Colonic mucosa (tissue), 4 donors: ENCODE measurements around the gene ARHGAP15. TPM values are rescaled to one million over a fixed set of nuclear protein-coding genes. Genes with fewer than 3 reads are reported as not detected.

Source experiments
- DNase-seq: peaks from one replicate; pipeline ENCODE4 v3.0.0-alpha.2; 2020
- H3K27ac ChIP-seq: fragments of 200-600 bp; one replicate; pipeline ENCODE4 v1.8.0; 2021
- H3K27me3 ChIP-seq: fragments of 200-600 bp; one replicate; pipeline ENCODE4 v1.8.0; 2021
- H3K36me3 ChIP-seq: fragments of 200-600 bp; one replicate; pipeline ENCODE4 v1.8.0; 2021
- H3K4me1 ChIP-seq: fragments of 200-600 bp; one replicate; pipeline ENCODE4 v1.8.0; 2021; ENCODE audit warnings: mild to moderate bottlenecking
- H3K4me3 ChIP-seq: fragments of 200-600 bp; one replicate; pipeline ENCODE4 v1.8.0; 2021
- H3K9ac ChIP-seq, 2 donors: one replicate each; pipeline ENCODE4 v1.7.0; 2013; ENCODE audit warnings: control low read depth in 2 of 2, low read depth in 2 of 2, low read length in 2 of 2
- H3K9me3 ChIP-seq: fragments of 200-600 bp; one replicate; pipeline ENCODE4 v1.8.0; 2021
- intact Hi-C: fragments of 100-400 bp; cut with DNase I; formaldehyde crosslinking; loops from one replicate; pipeline ENCODE4 v1.14.1; 2022
- total RNA-seq, 2 donors: library from RNA; stranded (reverse); fragmentation: NEBNext Ultra II Directional in 1 of 2; extraction: Animal tissue kit (Norgen Biotek cat#: 25700) in 1 of 2; gene quantifications; one replicate each; pipeline ENCODE4 v1.2.1, GENCODE V29; 2021
- TF ChIP-seq, protein P1 (sequence below): fragments of 200-600 bp; IDR thresholded peaks from one replicate; pipeline ENCODE4 v1.8.0; 2022; ENCODE audit warnings: antibody characterized with exemption, mild to moderate bottlenecking
- donor health status: healthy.
- donor health status: DM: no; HTN: no; CAD: no.
- donor health status: DM: no; HTN: no; CAD: no.

Gene ARHGAP15
- total RNA-seq, 2 donors from 2014 or later = 1.6 to 3.7 TPM

DNA sequence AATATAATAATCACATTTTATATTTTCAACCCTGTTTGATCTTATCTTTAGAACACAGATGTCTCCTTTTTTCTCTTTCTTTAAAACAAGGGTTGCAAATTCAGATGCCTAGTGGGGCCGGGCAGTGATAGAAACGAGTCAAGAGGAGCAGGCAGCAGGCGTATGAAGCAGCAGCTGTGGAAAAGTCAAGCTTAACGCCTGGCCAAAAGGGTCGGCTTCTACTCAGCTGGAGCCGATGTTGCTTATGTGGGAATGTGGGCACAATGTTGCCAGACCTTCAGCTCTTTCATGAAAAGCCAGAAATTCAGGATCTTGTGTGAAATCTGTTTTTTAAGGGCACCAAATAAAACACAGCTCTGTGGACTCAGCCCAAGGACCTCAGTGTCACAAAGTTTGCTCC lies 642.7 kb downstream of the ARHGAP15 start:
- no peak overlapping the region for H3K4me3 ChIP-seq
- intact Hi-C loops = no loop called here
- no peaks in the 10 kb centered on the region for H3K4me1 ChIP-seq
- H3K27me3 ChIP-seq = no peaks in the 10 kb centered on the region
- H3K9me3 ChIP-seq = no peaks in the 10 kb centered on the region
- no peak overlapping the region for H3K9ac ChIP-seq
- DNase-seq = no peak
- no peaks in the 10 kb centered on the region for H3K36me3 ChIP-seq
- TF ChIP-seq, protein P1, sequence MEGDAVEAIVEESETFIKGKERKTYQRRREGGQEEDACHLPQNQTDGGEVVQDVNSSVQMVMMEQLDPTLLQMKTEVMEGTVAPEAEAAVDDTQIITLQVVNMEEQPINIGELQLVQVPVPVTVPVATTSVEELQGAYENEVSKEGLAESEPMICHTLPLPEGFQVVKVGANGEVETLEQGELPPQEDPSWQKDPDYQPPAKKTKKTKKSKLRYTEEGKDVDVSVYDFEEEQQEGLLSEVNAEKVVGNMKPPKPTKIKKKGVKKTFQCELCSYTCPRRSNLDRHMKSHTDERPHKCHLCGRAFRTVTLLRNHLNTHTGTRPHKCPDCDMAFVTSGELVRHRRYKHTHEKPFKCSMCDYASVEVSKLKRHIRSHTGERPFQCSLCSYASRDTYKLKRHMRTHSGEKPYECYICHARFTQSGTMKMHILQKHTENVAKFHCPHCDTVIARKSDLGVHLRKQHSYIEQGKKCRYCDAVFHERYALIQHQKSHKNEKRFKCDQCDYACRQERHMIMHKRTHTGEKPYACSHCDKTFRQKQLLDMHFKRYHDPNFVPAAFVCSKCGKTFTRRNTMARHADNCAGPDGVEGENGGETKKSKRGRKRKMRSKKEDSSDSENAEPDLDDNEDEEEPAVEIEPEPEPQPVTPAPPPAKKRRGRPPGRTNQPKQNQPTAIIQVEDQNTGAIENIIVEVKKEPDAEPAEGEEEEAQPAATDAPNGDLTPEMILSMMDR = no peak
- no peak overlapping the region for H3K27ac ChIP-seq

DNA sequence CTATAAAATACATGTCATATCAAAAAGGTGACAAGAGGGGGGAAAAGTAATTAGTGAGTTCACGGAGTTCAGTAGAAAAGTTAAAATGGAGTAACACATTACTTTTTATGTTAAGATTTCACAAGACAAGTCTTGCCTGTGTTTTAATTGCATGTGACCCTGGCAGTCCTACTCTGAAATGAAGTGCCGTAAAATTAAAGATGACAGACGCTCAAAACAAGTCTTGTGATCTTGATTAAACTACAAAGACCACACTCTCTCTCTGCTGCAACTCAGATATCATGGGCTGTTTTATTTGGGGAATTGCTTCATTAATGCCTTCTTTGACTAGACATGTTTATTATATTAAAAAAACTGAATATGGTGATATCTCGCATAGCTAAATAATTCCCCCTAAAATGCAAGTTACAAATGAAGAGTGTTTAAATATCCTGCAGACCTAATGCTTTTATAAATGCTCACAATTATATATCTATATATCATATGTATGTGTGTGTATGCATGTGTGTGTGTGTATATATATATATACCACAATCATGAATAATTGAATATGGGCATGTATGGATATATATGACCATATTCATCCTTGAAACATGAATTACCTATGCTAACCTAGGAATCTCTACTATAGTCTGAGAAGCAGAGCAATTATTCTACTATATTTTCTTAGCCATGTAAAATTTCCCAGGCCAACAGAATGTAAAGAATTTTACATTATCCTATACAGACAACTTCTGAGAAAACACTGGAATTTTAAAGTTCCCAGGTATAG lies 647.5 kb downstream of the ARHGAP15 start:
- Histone ChIP-seq H3K9me3 (no peaks in the 10 kb centered on the region), H3K27ac (no peak overlapping the region), H3K4me1 (no peaks in the 10 kb centered on the region), H3K4me3 (no peak overlapping the region), H3K9ac (no peak overlapping the region), H3K36me3 (no peaks in the 10 kb centered on the region), H3K27me3 (no peaks in the 10 kb centered on the region)
- intact Hi-C loops = no loop called here
- TF ChIP-seq, protein P1 = no peak
- no peak for DNase-seq

DNA sequence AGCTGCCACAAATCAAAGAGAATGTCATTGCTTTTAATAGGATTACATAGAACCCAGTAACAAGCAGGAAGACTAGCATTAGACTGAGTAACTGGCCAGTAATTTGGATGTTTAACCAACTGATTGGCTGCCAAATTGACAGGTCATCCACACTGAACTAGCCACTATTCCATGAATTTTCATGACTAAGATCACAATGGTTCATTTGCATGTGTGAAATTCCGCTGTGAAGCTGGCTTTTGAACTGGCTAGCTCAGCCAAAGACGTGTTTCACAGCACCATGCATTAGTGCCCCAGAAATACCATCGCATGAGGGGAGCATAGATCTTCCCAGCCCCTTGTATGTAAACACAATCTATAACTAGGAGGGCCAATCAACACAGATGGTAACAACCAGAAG lies 649.8 kb downstream of the ARHGAP15 start:
- Histone ChIP-seq H3K27ac (no peak overlapping the region), H3K9ac (no peak overlapping the region), H3K36me3 (no peaks in the 10 kb centered on the region), H3K27me3 (no peaks in the 10 kb centered on the region), H3K9me3 (no peaks in the 10 kb centered on the region), H3K4me3 (no peak overlapping the region), H3K4me1 (no peaks in the 10 kb centered on the region)
- no peak for DNase-seq
- TF ChIP-seq, protein P1 = no peak
- intact Hi-C loops = no loop called here

DNA sequence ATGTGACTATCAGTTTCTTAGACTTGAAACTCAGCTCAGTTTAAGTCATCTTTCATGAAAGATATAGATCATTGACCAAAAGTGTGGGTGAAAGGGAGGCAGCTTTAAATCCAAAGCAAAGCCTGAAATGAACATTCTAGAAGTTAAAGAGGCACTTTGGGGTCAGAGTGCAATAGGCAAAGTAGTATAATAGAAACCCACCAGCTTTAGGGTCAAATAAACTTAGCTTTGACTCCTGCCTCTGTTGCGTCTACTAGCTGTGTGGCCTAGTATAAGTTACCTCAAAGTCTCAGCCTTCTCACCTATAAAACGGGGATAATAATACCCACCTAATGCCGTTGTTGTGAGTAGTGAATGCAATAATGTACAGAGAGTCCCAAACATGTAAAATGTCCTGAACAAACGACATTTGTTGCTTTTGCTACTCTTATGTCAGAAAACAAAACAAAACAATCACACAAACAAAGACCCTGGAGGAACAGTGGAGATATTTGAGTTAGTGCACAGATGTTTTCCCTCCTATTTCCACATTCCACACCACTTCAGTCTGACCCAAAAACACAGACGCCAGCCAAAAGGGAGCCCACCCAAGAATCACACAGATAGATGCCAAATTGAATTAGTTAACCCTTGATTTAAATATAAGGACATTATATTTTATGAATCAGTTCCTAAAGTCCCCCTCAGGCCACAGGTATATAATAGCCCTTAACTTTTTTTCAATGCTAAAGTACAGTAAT lies 657.0 kb downstream of the ARHGAP15 start:
- Histone ChIP-seq H3K4me3 (no peak overlapping the region), H3K27ac (no peak overlapping the region), H3K27me3 (no peaks in the 10 kb centered on the region), H3K9me3 (no peaks in the 10 kb centered on the region), H3K4me1 (no peaks in the 10 kb centered on the region), H3K9ac (no peak overlapping the region), H3K36me3 (no peaks in the 10 kb centered on the region)
- no peak for DNase-seq
- intact Hi-C loops = no loop called here
- TF ChIP-seq, protein P1 = no peak

DNA sequence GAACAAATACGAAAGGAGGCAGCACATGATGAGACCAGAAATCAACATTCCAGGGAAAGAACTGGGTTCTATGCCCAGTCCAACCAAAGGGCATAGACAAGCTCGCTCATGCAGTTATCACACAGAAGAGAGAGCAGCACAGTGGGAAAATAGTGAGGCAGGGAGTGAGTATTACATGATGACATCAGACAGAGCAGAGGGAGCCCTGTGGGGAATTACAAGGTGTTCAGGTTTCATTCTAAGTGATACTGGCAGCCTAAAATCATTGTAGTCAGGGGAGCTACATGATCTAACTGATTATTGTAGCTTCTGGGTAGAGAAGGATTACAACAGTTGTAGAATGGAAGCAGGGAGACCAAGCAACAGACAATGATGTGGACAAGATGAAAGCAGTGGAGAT lies 658.5 kb downstream of the ARHGAP15 start:
- H3K36me3 ChIP-seq = no peaks in the 10 kb centered on the region
- H3K4me1 ChIP-seq = no peaks in the 10 kb centered on the region
- H3K9ac ChIP-seq = no peak overlapping the region
- no peak for DNase-seq
- no peaks in the 10 kb centered on the region for H3K27me3 ChIP-seq
- TF ChIP-seq, protein P1 = no peak
- no peak overlapping the region for H3K27ac ChIP-seq
- H3K4me3 ChIP-seq = no peak overlapping the region
- H3K9me3 ChIP-seq = no peaks in the 10 kb centered on the region
- intact Hi-C loops = no loop called here
